H9 (cell line): ENCODE results near the gene DLST. TPM values are rescaled to one million over a fixed set of nuclear protein-coding genes. Genes with fewer than 3 reads are reported as not detected.

Experiments
- DNase-seq: peaks from one replicate; pipeline ENCODE4 v3.0.0-alpha.2; 2017
- H2AFZ ChIP-seq: one replicate; pipeline ENCODE4 v1.6.1; 2013; ENCODE audit warnings: mild to moderate bottlenecking, low read length, control low read depth, moderate library complexity
- H2AK5ac ChIP-seq: 2 replicates; pipeline ENCODE4 v1.6.1; 2013; ENCODE audit warnings: low read length, control low read depth, mixed read lengths; ENCODE audit not compliant: insufficient read length
- H2BK120ac ChIP-seq: one replicate; pipeline ENCODE4 v1.6.1; 2013; ENCODE audit warnings: low read depth, mild to moderate bottlenecking, low read length, control low read depth, inconsistent platforms; ENCODE audit not compliant: poor library complexity, severe bottlenecking
- H2BK12ac ChIP-seq: 2 replicates; pipeline ENCODE4 v1.6.1; 2013; ENCODE audit warnings: low read length, control low read depth, mixed read lengths, low read depth; ENCODE audit not compliant: insufficient read length
- H2BK15ac ChIP-seq: 2 replicates; pipeline ENCODE4 v1.6.1; 2013; ENCODE audit warnings: low read depth, low read length, control low read depth
- H2BK20ac ChIP-seq: one replicate; pipeline ENCODE4 v1.6.1; 2013; ENCODE audit warnings: low read depth, mild to moderate bottlenecking, low read length, control low read depth, inconsistent platforms; ENCODE audit not compliant: poor library complexity, severe bottlenecking
- H2BK5ac ChIP-seq: 2 replicates; pipeline ENCODE4 v1.6.1; 2013; ENCODE audit warnings: low read length, control low read depth, mixed read lengths; ENCODE audit not compliant: insufficient read length
- H3K14ac ChIP-seq: 2 replicates; pipeline ENCODE4 v1.6.1; 2013; ENCODE audit warnings: low read length, control low read depth; ENCODE audit not compliant: insufficient read depth
- H3K18ac ChIP-seq: 2 replicates; pipeline ENCODE4 v1.6.1; 2013; ENCODE audit warnings: low read depth, mild to moderate bottlenecking, mixed read lengths, low read length, control low read depth; ENCODE audit not compliant: insufficient read length
- H3K23ac ChIP-seq: 2 replicates; pipeline ENCODE4 v1.6.1; 2013; ENCODE audit warnings: low read length, control low read depth, mixed read lengths, low read depth; ENCODE audit not compliant: insufficient read length
- H3K23me2 ChIP-seq: 2 replicates; pipeline ENCODE4 v1.6.1; 2013; ENCODE audit warnings: low read depth, mild to moderate bottlenecking, mixed read lengths, low read length, control low read depth; ENCODE audit not compliant: insufficient read length, poor library complexity, severe bottlenecking
- H3K27ac ChIP-seq: 2 replicates; pipeline ENCODE4 v1.5.1; 2013; ENCODE audit warnings: low read length, control low read depth, mixed read lengths, low read depth; ENCODE audit not compliant: insufficient read length
- H3K27me3 ChIP-seq: 2 replicates; pipeline ENCODE4 v1.6.1; 2013; ENCODE audit warnings: low read length, control low read depth, inconsistent platforms; ENCODE audit not compliant: insufficient read depth
- H3K4ac ChIP-seq: 2 replicates; pipeline ENCODE4 v1.6.1; 2013; ENCODE audit warnings: low read depth, mild to moderate bottlenecking, control low read depth, inconsistent platforms, low read length, moderate library complexity
- H3K4me1 ChIP-seq: 2 replicates; pipeline ENCODE4 v1.6.1; 2013; ENCODE audit warnings: low read length, control low read depth, inconsistent platforms; ENCODE audit not compliant: insufficient read depth
- H3K4me2 ChIP-seq: 2 replicates; pipeline ENCODE4 v1.6.1; 2013; ENCODE audit warnings: low read length, control low read depth, mixed read lengths; ENCODE audit not compliant: insufficient read length, insufficient read depth
- H3K56ac ChIP-seq: 2 replicates; pipeline ENCODE4 v1.6.1; 2013; ENCODE audit warnings: low read depth, mild to moderate bottlenecking, mixed read lengths, low read length, control low read depth; ENCODE audit not compliant: insufficient read length
- H3K79me1 ChIP-seq: 2 replicates; pipeline ENCODE4 v1.6.1; 2013; ENCODE audit warnings: low read depth, mild to moderate bottlenecking, moderate library complexity, low read length, control low read depth, inconsistent platforms; ENCODE audit not compliant: insufficient read depth, poor library complexity, severe bottlenecking
- H3K79me2 ChIP-seq: 2 replicates; pipeline ENCODE4 v1.6.1; 2013; ENCODE audit warnings: low read length, control low read depth, inconsistent platforms; ENCODE audit not compliant: insufficient read depth
- H3K9ac ChIP-seq: 2 replicates; pipeline ENCODE4 v1.6.1; 2013; ENCODE audit warnings: low read length, control low read depth, mixed read lengths; ENCODE audit not compliant: insufficient read length; ENCODE audit errors: extremely low read depth
- H3K9me3 ChIP-seq: one replicate; pipeline ENCODE4 v1.6.1; 2013; ENCODE audit warnings: low read depth, low read length, inconsistent platforms; ENCODE audit not compliant: control insufficient read depth
- H3T11ph ChIP-seq: one replicate; pipeline ENCODE4 v1.6.1; 2013; ENCODE audit warnings: mild to moderate bottlenecking, low read length, control low read depth, inconsistent platforms
- H4K20me1 ChIP-seq: one replicate; pipeline ENCODE4 v1.6.1; 2013; ENCODE audit not compliant: control insufficient read depth, insufficient read length, insufficient read depth
- H4K5ac ChIP-seq: 2 replicates; pipeline ENCODE4 v1.6.1; 2013; ENCODE audit warnings: low read depth, mild to moderate bottlenecking, mixed read lengths, low read length, control low read depth; ENCODE audit not compliant: insufficient read length
- H4K8ac ChIP-seq: replicated peaks from 2 replicates; pipeline ENCODE4 v1.6.1; 2013; ENCODE audit warnings: low read length, control low read depth, mixed read lengths, low read depth; ENCODE audit not compliant: insufficient read length
- H4K91ac ChIP-seq: 2 replicates; pipeline ENCODE4 v1.6.1; 2013; ENCODE audit warnings: low read depth, mild to moderate bottlenecking, moderate library complexity, mixed read lengths, low read length, control low read depth; ENCODE audit not compliant: insufficient read length
- H3K27ac Mint-ChIP-seq, 3 experiments: 2 replicates in 2 of 3; 3 replicates in 1 of 3; pipeline ENCODE4 v1.8.0; 2020 to 2021; ENCODE audit warnings: mixed read lengths in 3 of 3, mild to moderate bottlenecking in 1 of 3, moderate library complexity in 1 of 3
- H3K27me3 Mint-ChIP-seq: 2 replicates; pipeline ENCODE4 v1.8.0; 2021; ENCODE audit warnings: low read depth, mild to moderate bottlenecking, moderate library complexity, mixed read lengths
- H3K36me3 Mint-ChIP-seq, 3 experiments: 2 replicates in 2 of 3; 3 replicates in 1 of 3; pipeline ENCODE4 v1.8.0; 2020 to 2021; ENCODE audit warnings: low read depth in 3 of 3, mixed read lengths in 3 of 3; ENCODE audit not compliant: insufficient read depth in 1 of 3
- H3K4me1 Mint-ChIP-seq, 2 experiments: 2 replicates each; pipeline ENCODE4 v1.8.0; 2020; ENCODE audit warnings: mixed read lengths in 2 of 2
- H3K4me3 Mint-ChIP-seq, 2 experiments: 2 replicates in 1 of 2; 3 replicates in 1 of 2; pipeline ENCODE4 v1.8.0; 2020 to 2021; ENCODE audit warnings: mild to moderate bottlenecking in 2 of 2, mixed read lengths in 2 of 2, moderate library complexity in 1 of 2
- H3K9me3 Mint-ChIP-seq, 2 experiments: 2 replicates in 1 of 2; 3 replicates in 1 of 2; pipeline ENCODE4 v1.8.0; 2020; ENCODE audit warnings: mild to moderate bottlenecking in 2 of 2, mixed read lengths in 2 of 2, moderate library complexity in 1 of 2
- CTCF ChIP-seq: fragments of 200-600 bp; sonication (generic); conservative IDR thresholded peaks from 3 replicates; pipeline ENCODE4 v1.8.0; 2021; ENCODE audit warnings: antibody characterized with exemption, mild to moderate bottlenecking
- WGBS: extraction: QIAGEN DNeasy Blood & Tissue Kit; methylation state at CpG from one replicate; pipeline ENCODE4 v1.1.7; 2013; ENCODE audit warnings: missing lambda C conversion rate, low lambda C conversion rate, mixed read lengths; ENCODE audit not compliant: insufficient read length; ENCODE audit errors: extremely low coverage; 5-methylcytosine and 5-hydroxymethylcytosine counted together
- total RNA-seq: library from RNA; stranded (reverse); gene quantifications from 2 replicates; pipeline ENCODE4 v1.2.1, GENCODE V29; 2021

Gene DLST
- total RNA-seq, 1 experiment from 2014 or later, result 116 TPM

- H4K5ac ChIP-seq, result no peak overlapping the region
- H3T11ph ChIP-seq, result no peak overlapping the region
- Mint-ChIP-seq H3K36me3 (no peaks in the 10 kb centered on the region; a peak in 1 of 7 replicates), H3K9me3 (no peaks in the 10 kb centered on the region), H3K27me3 (peaks cover 15% of the 10 kb centered on the region), H3K4me3 (no peak overlapping the region; a peak in 1 of 5 replicates), H3K4me1 (peaks cover 10 to 15% of the 10 kb centered on the region in 2 experiments), H3K27ac (no peak overlapping the region; a peak in 1 of 7 replicates)
- no peak overlapping the region for H2BK120ac ChIP-seq
- H3K56ac ChIP-seq, result no peak overlapping the region
- no peaks in the 10 kb centered on the region for H3K79me1 ChIP-seq
- no peaks in the 10 kb centered on the region; the same call in 1 of the 2 replicates for H3K27me3 ChIP-seq
- H3K23ac ChIP-seq, result no peak overlapping the region
- H3K9me3 ChIP-seq, result no peaks in the 10 kb centered on the region
- H2BK15ac ChIP-seq, result no peak overlapping the region
- no peak overlapping the region for H3K9ac ChIP-seq
- no peaks in the 10 kb centered on the region for H3K79me2 ChIP-seq
- H2BK20ac ChIP-seq, result no peak overlapping the region
- WGBS, result no CpG with 5 or more reads among the region's 6 CpGs
- H2AK5ac ChIP-seq, result no peak overlapping the region
- H4K20me1 ChIP-seq, result peaks cover 5% of the 10 kb centered on the region
- no peak overlapping the region; the same call in 1 of the 2 replicates for H3K14ac ChIP-seq
- no peak for DNase-seq
- H2AFZ ChIP-seq, result no peak overlapping the region
- no peaks in the 10 kb centered on the region; the same call in 1 of the 2 replicates for H3K4me1 ChIP-seq
- no peak overlapping the region for H4K8ac ChIP-seq
- no peak overlapping the region for H3K4me2 ChIP-seq
- H3K4ac ChIP-seq, result no peak overlapping the region
- no peak overlapping the region for H4K91ac ChIP-seq
- H3K18ac ChIP-seq, result no peak overlapping the region
- no peak overlapping the region for H2BK5ac ChIP-seq
- H3K23me2 ChIP-seq, result no peaks in the 10 kb centered on the region
- no peak for TF ChIP-seq CTCF
- no peak overlapping the region for H2BK12ac ChIP-seq
- H3K27ac ChIP-seq, result no peak overlapping the region
Measured at GRCh38 chr14:74952180-74952665, 70.5 kb downstream of the DLST start.
